Measurements from ENCODE around the gene FOCAD.

GRCh38 chr9:20981486-20981885 lies 297.4 kb downstream of the FOCAD start:
- TF ChIP-seq CTCF (conservative IDR thresholded peaks at IDR 0.05; ENCODE audit: low read depth, low read length): no peak
- no peak for TF ChIP-seq EZH2 (IDR thresholded peaks at IDR 0.05; ENCODE audit: borderline replicate concordance, low read depth, low read length, poor library complexity, severe bottlenecking)
